ENCODE measurements around the gene FABP1. TPM values are rescaled to one million over a fixed set of nuclear protein-coding genes. Genes with fewer than 3 reads are reported as not detected.

The FABP1 gene
- polyA plus RNA-seq (ENCODE audit: insufficient read length in 4 of 4): 10 to 100 TPM; 18.6 to 72.2 (median 23.2) TPM

- no peak for DNase-seq (ENCODE audit: low read depth in 4 of 4, low spot score in 2 of 4)
Measured at GRCh38 chr2:88127888-88128653, at the start of gene FABP1. Gene FABP1 (minus strand): TSS chr2:88128062. CDS start chr2:88128017, 45 bp downstream.

- no peak for DNase-seq (ENCODE audit: low read depth in 4 of 4, low spot score in 2 of 4)
Measured at GRCh38 chr2:88177556-88177955, 49.7 kb upstream of the FABP1 start.

GRCh38 chr2:88176352-88176984 lies 48.6 kb upstream of the FABP1 start:
- no peak for DNase-seq (ENCODE audit: low read depth in 4 of 4, low spot score in 2 of 4)

- no peak for DNase-seq (ENCODE audit: low read depth in 4 of 4, low spot score in 2 of 4)
Measured at GRCh38 chr2:88172882-88173281, 45.0 kb upstream of the FABP1 start.

- no peak for DNase-seq (ENCODE audit: low read depth in 4 of 4, low spot score in 2 of 4)
Measured at GRCh38 chr2:88171966-88172365, 44.1 kb upstream of the FABP1 start.

GRCh38 chr2:88170472-88170892 lies 42.6 kb upstream of the FABP1 start:
- peak in 2 of 4 donors; percentile 25 to 34 for DNase-seq (ENCODE audit: low read depth in 4 of 4, low spot score in 2 of 4)

GRCh38 chr2:88168386-88168785 lies 40.5 kb upstream of the FABP1 start:
- no peak for DNase-seq (ENCODE audit: low read depth in 4 of 4, low spot score in 2 of 4)

GRCh38 chr2:88167740-88168139 lies 39.9 kb upstream of the FABP1 start:
- DNase-seq (ENCODE audit: low read depth in 4 of 4, low spot score in 2 of 4): no peak

- DNase-seq (ENCODE audit: low read depth in 4 of 4, low spot score in 2 of 4): no peak
Measured at GRCh38 chr2:88165332-88166003, 37.6 kb upstream of the FABP1 start.

- no peak for DNase-seq (ENCODE audit: low read depth in 4 of 4, low spot score in 2 of 4)
Measured at GRCh38 chr2:88161446-88162244, 33.8 kb upstream of the FABP1 start.

GRCh38 chr2:88160517-88160916 lies 32.7 kb upstream of the FABP1 start:
- no peak for DNase-seq (ENCODE audit: low read depth in 4 of 4, low spot score in 2 of 4)

GRCh38 chr2:88159955-88160415 lies 32.1 kb upstream of the FABP1 start:
- peak in 3 of 4 donors; percentile 25 to 50 (median 41) for DNase-seq (ENCODE audit: low read depth in 4 of 4, low spot score in 2 of 4)

- no peak for DNase-seq (ENCODE audit: low read depth in 4 of 4, low spot score in 2 of 4)
Measured at GRCh38 chr2:88159481-88159880, 31.6 kb upstream of the FABP1 start.

GRCh38 chr2:88148929-88149438 lies 21.1 kb upstream of the FABP1 start:
- DNase-seq (ENCODE audit: low read depth in 4 of 4, low spot score in 2 of 4): no peak

GRCh38 chr2:88147145-88147544 lies 19.3 kb upstream of the FABP1 start:
- no peak for DNase-seq (ENCODE audit: low read depth in 4 of 4, low spot score in 2 of 4)

GRCh38 chr2:88146590-88146989 lies 18.7 kb upstream of the FABP1 start:
- DNase-seq (ENCODE audit: low read depth in 4 of 4, low spot score in 2 of 4): no peak

GRCh38 chr2:88144914-88145497 lies 17.1 kb upstream of the FABP1 start:
- no peak for DNase-seq (ENCODE audit: low read depth in 4 of 4, low spot score in 2 of 4)

- DNase-seq (ENCODE audit: low read depth in 4 of 4, low spot score in 2 of 4): no peak
Measured at GRCh38 chr2:88144271-88144670, 16.4 kb upstream of the FABP1 start.

- DNase-seq (ENCODE audit: low read depth in 4 of 4, low spot score in 2 of 4): no peak
Measured at GRCh38 chr2:88141952-88142351, 14.1 kb upstream of the FABP1 start.

- no peak for DNase-seq (ENCODE audit: low read depth in 4 of 4, low spot score in 2 of 4)
Measured at GRCh38 chr2:88139804-88140203, 11.9 kb upstream of the FABP1 start.
